ENCODE results near the gene SETDB2.

SETDB2 gene

DNA sequence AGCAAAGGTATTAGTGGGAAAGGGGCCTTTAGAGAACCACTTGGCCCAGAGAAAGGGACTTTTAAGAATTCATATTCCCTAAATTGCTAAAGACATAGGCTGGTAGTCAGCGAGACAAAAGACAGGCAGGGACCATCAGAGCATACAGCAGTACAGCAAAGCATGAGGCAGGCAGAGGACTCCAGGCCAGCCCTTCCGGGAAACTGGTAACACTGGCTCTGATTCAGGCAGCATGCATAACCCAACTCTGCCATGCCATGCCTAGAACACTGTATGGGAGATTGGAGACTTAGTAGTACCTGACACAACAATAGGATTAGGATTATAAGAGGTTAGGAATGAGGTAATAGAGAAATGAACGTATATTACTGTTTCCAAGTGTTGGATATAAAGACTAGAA is 35.1 kb upstream of the SETDB2 start:
- no peak for DNase-seq
- Histone ChIP-seq H3K36me3 (ENCODE audit: control insufficient read depth, insufficient read depth, low read length) (no peaks in the 10 kb centered on the region), H3K4me1 (ENCODE audit: control insufficient read depth, insufficient read depth, low read length, poor library complexity, severe bottlenecking) (no peaks in the 10 kb centered on the region), H3K9me3 (ENCODE audit: control insufficient read depth, low read length) (no peaks in the 10 kb centered on the region), H3K27ac (ENCODE audit: insufficient read depth, low read length, poor library complexity, severe bottlenecking) (no peak overlapping the region), H3K27me3 (replicated peaks; ENCODE audit: control insufficient read depth, insufficient read depth, low read length, poor library complexity, severe bottlenecking) (no peaks in the 10 kb centered on the region), H3K4me3 (ENCODE audit: insufficient read depth, low read depth, low read length, poor library complexity, severe bottlenecking) (no peak overlapping the region)

DNA sequence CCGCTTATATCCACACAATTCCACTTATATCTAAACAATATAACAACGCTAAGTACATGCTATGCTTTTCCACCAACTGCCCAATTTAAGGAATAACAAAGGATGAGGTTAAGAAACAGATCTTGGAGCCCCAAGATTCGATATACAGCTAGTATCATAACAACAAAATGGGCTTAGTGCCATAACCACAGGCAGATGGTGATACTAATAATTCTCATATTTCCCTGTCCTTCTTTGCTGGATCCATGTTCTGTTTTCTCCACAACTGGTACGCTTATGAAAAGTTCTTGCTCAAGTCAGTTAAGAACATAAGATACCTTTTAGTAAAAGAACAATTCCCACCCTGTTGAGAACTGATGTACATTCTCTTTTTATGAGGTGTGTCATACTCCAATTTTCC is 34.1 kb upstream of the SETDB2 start:
- Histone ChIP-seq H3K27me3 (replicated peaks; ENCODE audit: control insufficient read depth, insufficient read depth, low read length, poor library complexity, severe bottlenecking) (no peaks in the 10 kb centered on the region), H3K9me3 (ENCODE audit: control insufficient read depth, low read length) (no peaks in the 10 kb centered on the region), H3K4me1 (ENCODE audit: control insufficient read depth, insufficient read depth, low read length, poor library complexity, severe bottlenecking) (no peaks in the 10 kb centered on the region), H3K36me3 (ENCODE audit: control insufficient read depth, insufficient read depth, low read length) (no peaks in the 10 kb centered on the region), H3K27ac (ENCODE audit: insufficient read depth, low read length, poor library complexity, severe bottlenecking) (no peak overlapping the region), H3K4me3 (ENCODE audit: insufficient read depth, low read depth, low read length, poor library complexity, severe bottlenecking) (no peak overlapping the region)
- no peak for DNase-seq

DNA sequence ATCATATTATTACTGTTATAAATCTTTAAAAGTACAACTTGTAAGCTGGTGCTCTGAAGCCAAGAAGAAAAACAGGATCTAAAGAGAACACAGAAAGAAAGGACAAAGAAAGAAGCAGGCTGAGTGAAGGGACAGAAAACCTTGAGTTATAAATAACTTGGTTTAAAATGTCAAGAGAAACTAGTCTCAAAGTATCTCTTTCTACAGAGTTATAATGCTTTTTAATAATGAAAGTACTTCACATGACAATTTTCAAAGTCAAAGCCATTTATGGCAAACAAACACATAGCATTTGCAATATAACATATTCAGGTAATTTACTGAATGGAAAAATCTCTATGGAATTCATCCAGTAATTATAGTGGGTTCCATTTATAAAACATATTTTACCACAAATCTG is 33.6 kb upstream of the SETDB2 start:
- H3K36me3 ChIP-seq (ENCODE audit: control insufficient read depth, insufficient read depth, low read length): no peaks in the 10 kb centered on the region
- DNase-seq: no peak

DNA sequence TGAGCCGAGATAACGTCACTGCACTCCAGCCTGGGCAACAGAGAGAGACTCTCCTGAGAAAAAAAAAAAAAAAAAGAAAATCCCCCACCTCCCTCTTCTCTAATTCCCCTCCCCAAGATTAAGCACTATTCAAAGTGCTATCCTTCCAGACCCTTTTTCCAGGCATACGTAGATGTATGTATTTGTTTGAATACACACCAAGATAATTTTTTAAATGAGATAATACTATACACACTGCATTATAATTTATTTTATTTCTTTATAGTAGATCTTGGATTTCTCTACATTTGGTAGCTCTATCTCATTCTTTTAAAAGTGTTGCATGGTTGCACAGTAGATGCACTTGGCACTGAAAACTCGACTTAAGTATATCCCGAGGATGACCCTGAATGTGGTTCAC is 32.7 kb upstream of the SETDB2 start:
- Histone ChIP-seq H3K27ac (ENCODE audit: insufficient read depth, low read length, poor library complexity, severe bottlenecking) (no peak overlapping the region), H3K4me1 (ENCODE audit: control insufficient read depth, insufficient read depth, low read length, poor library complexity, severe bottlenecking) (no peaks in the 10 kb centered on the region), H3K4me3 (ENCODE audit: insufficient read depth, low read depth, low read length, poor library complexity, severe bottlenecking) (no peak overlapping the region), H3K27me3 (replicated peaks; ENCODE audit: control insufficient read depth, insufficient read depth, low read length, poor library complexity, severe bottlenecking) (no peaks in the 10 kb centered on the region), H3K9me3 (ENCODE audit: control insufficient read depth, low read length) (no peaks in the 10 kb centered on the region), H3K36me3 (ENCODE audit: control insufficient read depth, insufficient read depth, low read length) (no peaks in the 10 kb centered on the region)
- DNase-seq: no peak

More for the DNA sequence above, 33.6 kb upstream of the SETDB2 start:
- H3K27ac ChIP-seq (ENCODE audit: insufficient read depth, low read length, poor library complexity, severe bottlenecking): no peak overlapping the region
- no peaks in the 10 kb centered on the region for H3K27me3 ChIP-seq (replicated peaks; ENCODE audit: control insufficient read depth, insufficient read depth, low read length, poor library complexity, severe bottlenecking)
- no peaks in the 10 kb centered on the region for H3K9me3 ChIP-seq (ENCODE audit: control insufficient read depth, low read length)
- H3K4me3 ChIP-seq (ENCODE audit: insufficient read depth, low read depth, low read length, poor library complexity, severe bottlenecking): no peak overlapping the region
- H3K4me1 ChIP-seq (ENCODE audit: control insufficient read depth, insufficient read depth, low read length, poor library complexity, severe bottlenecking): no peaks in the 10 kb centered on the region

DNA sequence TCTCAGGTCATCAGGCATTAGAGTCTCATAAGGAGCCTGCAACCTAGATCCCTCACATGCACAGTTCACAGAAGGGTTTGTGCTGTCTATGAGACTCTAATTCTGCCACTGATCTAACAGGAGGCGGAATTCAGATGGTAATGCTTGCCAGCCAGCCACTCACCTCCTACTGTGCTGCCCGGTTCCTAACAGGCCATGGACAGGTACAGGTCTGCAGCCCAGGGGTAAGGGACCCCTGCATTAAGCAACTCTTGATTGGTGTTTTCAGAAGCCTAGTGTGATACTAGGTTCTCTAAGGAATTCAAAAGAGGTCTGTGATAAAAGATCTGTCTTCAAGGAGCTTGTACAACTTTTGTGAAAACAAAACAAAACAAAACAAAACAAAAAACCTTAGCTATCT is 31.3 kb upstream of the SETDB2 start:
- Histone ChIP-seq H3K27me3 (replicated peaks; ENCODE audit: control insufficient read depth, insufficient read depth, low read length, poor library complexity, severe bottlenecking) (no peaks in the 10 kb centered on the region), H3K4me1 (ENCODE audit: control insufficient read depth, insufficient read depth, low read length, poor library complexity, severe bottlenecking) (no peaks in the 10 kb centered on the region), H3K27ac (ENCODE audit: insufficient read depth, low read length, poor library complexity, severe bottlenecking) (no peak overlapping the region), H3K36me3 (ENCODE audit: control insufficient read depth, insufficient read depth, low read length) (no peaks in the 10 kb centered on the region), H3K4me3 (ENCODE audit: insufficient read depth, low read depth, low read length, poor library complexity, severe bottlenecking) (no peak overlapping the region), H3K9me3 (ENCODE audit: control insufficient read depth, low read length) (no peaks in the 10 kb centered on the region)
- no peak for DNase-seq

DNA sequence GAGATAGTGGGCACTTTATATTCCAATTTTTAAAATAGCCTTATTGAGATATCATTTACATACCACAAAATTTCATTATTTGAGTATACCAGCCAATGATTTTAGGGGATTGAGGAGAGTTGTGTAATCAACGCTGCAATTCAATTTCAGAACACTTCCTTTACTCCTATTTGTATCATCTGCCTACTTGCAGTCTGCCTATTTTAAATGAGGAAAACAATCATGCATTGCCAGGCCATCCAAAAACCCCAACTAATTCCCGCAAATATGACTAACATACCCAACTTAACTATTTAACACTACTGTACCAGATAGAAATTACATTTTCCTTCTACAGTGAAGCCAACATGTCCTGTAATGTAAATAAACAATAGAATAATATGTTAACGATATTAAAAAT is 26.9 kb upstream of the SETDB2 start:
- Histone ChIP-seq H3K36me3 (ENCODE audit: control insufficient read depth, insufficient read depth, low read length) (no peaks in the 10 kb centered on the region), H3K4me1 (ENCODE audit: control insufficient read depth, insufficient read depth, low read length, poor library complexity, severe bottlenecking) (no peaks in the 10 kb centered on the region), H3K4me3 (ENCODE audit: insufficient read depth, low read depth, low read length, poor library complexity, severe bottlenecking) (no peak overlapping the region), H3K27ac (ENCODE audit: insufficient read depth, low read length, poor library complexity, severe bottlenecking) (no peak overlapping the region), H3K9me3 (ENCODE audit: control insufficient read depth, low read length) (no peaks in the 10 kb centered on the region), H3K27me3 (replicated peaks; ENCODE audit: control insufficient read depth, insufficient read depth, low read length, poor library complexity, severe bottlenecking) (no peaks in the 10 kb centered on the region)
- DNase-seq: no peak

DNA sequence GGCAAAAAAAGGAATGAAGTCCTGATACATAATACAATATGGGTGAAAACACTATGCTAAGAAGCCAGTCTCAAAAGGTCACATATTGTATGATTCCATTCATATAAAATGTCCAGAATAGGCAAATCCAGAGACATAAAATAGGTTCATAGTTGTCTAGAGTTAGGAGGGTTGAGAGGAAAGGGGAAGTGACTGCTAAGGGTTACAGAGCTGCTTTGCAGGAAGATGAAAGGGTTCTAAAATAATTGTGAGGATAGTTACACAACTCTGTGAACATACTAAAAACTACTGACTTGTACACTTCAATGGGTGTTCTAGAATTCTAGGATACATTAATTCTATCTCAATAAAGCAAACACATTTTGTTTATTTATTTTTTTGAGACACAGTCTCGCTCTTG is 25.9 kb upstream of the SETDB2 start:
- H3K36me3 ChIP-seq (ENCODE audit: control insufficient read depth, insufficient read depth, low read length): no peaks in the 10 kb centered on the region
- H3K4me3 ChIP-seq (ENCODE audit: insufficient read depth, low read depth, low read length, poor library complexity, severe bottlenecking): no peak overlapping the region
- H3K4me1 ChIP-seq (ENCODE audit: control insufficient read depth, insufficient read depth, low read length, poor library complexity, severe bottlenecking): no peaks in the 10 kb centered on the region
- no peak overlapping the region for H3K27ac ChIP-seq (ENCODE audit: insufficient read depth, low read length, poor library complexity, severe bottlenecking)
- no peak for DNase-seq
- no peaks in the 10 kb centered on the region for H3K27me3 ChIP-seq (replicated peaks; ENCODE audit: control insufficient read depth, insufficient read depth, low read length, poor library complexity, severe bottlenecking)
- no peaks in the 10 kb centered on the region for H3K9me3 ChIP-seq (ENCODE audit: control insufficient read depth, low read length)

DNA sequence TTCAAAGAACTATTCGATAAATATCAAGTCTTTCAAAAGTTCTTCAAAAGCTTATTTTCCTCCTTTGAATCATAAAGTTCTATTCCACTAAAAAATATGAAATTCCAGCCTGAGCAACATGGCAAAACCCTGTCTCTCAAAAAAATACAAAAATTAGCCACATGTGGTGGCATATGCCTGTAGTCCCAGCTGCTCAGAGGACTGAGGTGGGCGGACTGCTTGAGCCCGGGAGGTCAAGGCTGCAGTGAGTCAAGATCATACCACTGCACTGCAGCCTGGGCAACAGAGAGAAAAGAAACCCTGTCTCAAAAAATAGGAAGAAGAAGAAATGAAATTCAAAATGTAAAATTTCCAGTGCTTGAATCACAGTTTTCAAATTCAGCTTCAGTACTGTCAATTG is 24.8 kb upstream of the SETDB2 start:
- no peak for DNase-seq
- H3K4me3 ChIP-seq (ENCODE audit: insufficient read depth, low read depth, low read length, poor library complexity, severe bottlenecking): no peak overlapping the region
- no peak overlapping the region for H3K27ac ChIP-seq (ENCODE audit: insufficient read depth, low read length, poor library complexity, severe bottlenecking)
- no peaks in the 10 kb centered on the region for H3K27me3 ChIP-seq (replicated peaks; ENCODE audit: control insufficient read depth, insufficient read depth, low read length, poor library complexity, severe bottlenecking)
- H3K4me1 ChIP-seq (ENCODE audit: control insufficient read depth, insufficient read depth, low read length, poor library complexity, severe bottlenecking): no peaks in the 10 kb centered on the region
- H3K9me3 ChIP-seq (ENCODE audit: control insufficient read depth, low read length): no peaks in the 10 kb centered on the region
- H3K36me3 ChIP-seq (ENCODE audit: control insufficient read depth, insufficient read depth, low read length): no peaks in the 10 kb centered on the region

DNA sequence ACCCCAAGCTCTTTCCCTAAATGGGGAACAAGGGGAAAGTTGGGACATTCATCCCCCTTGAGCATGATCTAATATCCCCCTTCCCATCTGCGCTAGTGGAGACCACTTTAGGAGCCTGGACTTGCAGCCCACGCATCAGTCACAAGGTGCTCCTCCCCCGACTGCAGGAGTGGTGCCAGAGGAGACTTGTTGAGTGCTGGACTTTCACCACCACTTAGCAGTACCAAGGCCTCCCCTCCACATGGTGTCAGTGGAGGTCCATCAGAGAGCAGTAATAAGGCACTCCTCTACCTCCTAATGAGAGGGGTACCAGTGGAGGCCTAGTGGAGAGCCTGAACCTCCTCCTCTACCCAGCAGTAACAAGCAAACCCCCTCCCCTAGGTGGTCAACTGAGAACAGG is 22.7 kb upstream of the SETDB2 start:
- DNase-seq: peak in 2 of 3 donors; percentile 2 to 5
- H3K27me3 ChIP-seq (replicated peaks; ENCODE audit: control insufficient read depth, insufficient read depth, low read length, poor library complexity, severe bottlenecking): no peaks in the 10 kb centered on the region
- no peaks in the 10 kb centered on the region for H3K36me3 ChIP-seq (ENCODE audit: control insufficient read depth, insufficient read depth, low read length)
- H3K4me3 ChIP-seq (ENCODE audit: insufficient read depth, low read depth, low read length, poor library complexity, severe bottlenecking): no peak overlapping the region
- H3K4me1 ChIP-seq (ENCODE audit: control insufficient read depth, insufficient read depth, low read length, poor library complexity, severe bottlenecking): no peaks in the 10 kb centered on the region
- no peak overlapping the region for H3K27ac ChIP-seq (ENCODE audit: insufficient read depth, low read length, poor library complexity, severe bottlenecking)
- H3K9me3 ChIP-seq (ENCODE audit: control insufficient read depth, low read length): no peaks in the 10 kb centered on the region

DNA sequence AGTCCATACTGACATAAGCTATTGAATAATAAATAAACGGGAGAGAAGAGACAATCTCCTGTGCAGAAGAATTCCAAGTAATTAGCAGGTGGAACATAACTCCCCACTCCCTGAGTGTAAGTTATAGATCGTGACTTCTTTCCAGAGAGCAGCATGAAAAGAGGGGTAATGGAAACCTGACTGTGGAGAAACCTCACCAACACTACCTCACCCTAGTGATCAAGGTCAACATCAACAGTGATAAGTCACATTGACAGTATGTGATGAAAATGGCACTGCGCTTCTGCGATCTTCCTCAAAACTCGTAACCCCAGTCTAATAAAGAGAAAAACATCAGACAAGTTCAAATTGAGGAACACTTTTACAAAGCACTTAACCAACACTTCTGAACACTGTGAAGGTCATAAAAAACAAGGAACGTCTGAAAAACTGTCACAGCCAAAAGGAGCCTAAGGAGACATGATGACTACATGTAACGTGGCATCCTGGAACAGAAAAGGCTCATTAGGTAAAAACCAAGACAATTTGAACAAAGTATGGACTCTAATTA is 20.0 kb upstream of the SETDB2 start:
- DNase-seq: no peak
- Histone ChIP-seq H3K27ac (ENCODE audit: insufficient read depth, low read length, poor library complexity, severe bottlenecking) (no peak overlapping the region), H3K27me3 (replicated peaks; ENCODE audit: control insufficient read depth, insufficient read depth, low read length, poor library complexity, severe bottlenecking) (no peaks in the 10 kb centered on the region), H3K4me1 (ENCODE audit: control insufficient read depth, insufficient read depth, low read length, poor library complexity, severe bottlenecking) (no peaks in the 10 kb centered on the region), H3K9me3 (ENCODE audit: control insufficient read depth, low read length) (no peaks in the 10 kb centered on the region), H3K4me3 (ENCODE audit: insufficient read depth, low read depth, low read length, poor library complexity, severe bottlenecking) (no peak overlapping the region), H3K36me3 (ENCODE audit: control insufficient read depth, insufficient read depth, low read length) (no peaks in the 10 kb centered on the region)

All from effector memory CD4-positive, alpha-beta T cell (primary cell).